Hepatocyte (in vitro differentiated cells): ENCODE measurements around the gene ZNF185.

Source experiments
- CTCF ChIP-seq: fragments of 200-600 bp; sonication (generic); IDR thresholded peaks from 2 replicates; pipeline ENCODE4 v1.5.1; 2016; ENCODE audit warnings: antibody characterized with exemption, mild to moderate bottlenecking; ENCODE audit not compliant: poor library complexity
- EZH2phosphoT487 ChIP-seq: fragments of 200-600 bp; sonication (generic); IDR thresholded peaks from one replicate; pipeline ENCODE4 v1.6.1; 2018; ENCODE audit warnings: antibody characterized with exemption, mild to moderate bottlenecking, low read depth, moderate library complexity; ENCODE audit not compliant: unreplicated experiment, severe bottlenecking

DNA sequence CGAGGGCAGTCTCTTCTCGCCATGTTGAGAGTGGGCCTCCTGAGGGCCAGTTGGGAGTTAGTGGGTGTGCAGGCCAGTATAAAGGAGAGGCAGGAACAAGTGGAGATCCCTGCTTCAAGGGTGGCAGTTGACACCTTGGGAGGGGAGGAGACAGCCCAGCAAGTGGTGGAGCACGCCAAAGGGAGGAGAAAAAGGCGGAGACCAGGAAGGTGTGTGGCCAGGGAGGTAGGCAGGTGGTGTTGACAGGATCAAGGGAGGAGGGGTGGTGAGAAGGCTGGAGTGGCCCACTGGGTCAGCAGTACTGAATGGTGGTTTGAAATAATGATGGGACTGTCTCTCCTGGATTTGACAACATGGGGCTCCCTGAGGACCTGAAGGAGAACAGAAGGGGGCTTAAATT is 32.6 kb downstream of the ZNF185 start:
- no peak for TF ChIP-seq CTCF
- TF ChIP-seq EZH2phosphoT487, result no peak
